ENCODE measurements around the gene OSBPL9.

DNA sequence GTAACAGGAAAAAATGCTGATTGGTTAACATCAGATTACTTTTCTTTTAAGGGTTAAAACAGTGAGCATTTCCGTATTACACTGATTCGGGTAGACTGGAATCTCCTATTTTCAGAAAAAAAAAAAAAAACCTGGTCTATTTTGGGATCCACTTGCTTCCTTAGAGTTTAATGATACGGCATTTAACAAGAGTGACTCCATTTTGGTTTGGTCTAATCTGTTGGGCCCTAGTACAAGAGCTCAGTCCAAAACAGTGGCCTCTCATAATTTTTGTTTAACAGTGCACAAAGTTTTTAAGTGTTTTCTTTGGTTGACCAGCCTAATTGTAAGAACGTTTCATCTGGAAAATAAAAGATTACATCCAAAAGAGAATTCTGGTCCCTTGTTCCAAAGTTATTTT, 141.4 kb downstream of the OSBPL9 start:
- TF ChIP-seq, protein P1, sequence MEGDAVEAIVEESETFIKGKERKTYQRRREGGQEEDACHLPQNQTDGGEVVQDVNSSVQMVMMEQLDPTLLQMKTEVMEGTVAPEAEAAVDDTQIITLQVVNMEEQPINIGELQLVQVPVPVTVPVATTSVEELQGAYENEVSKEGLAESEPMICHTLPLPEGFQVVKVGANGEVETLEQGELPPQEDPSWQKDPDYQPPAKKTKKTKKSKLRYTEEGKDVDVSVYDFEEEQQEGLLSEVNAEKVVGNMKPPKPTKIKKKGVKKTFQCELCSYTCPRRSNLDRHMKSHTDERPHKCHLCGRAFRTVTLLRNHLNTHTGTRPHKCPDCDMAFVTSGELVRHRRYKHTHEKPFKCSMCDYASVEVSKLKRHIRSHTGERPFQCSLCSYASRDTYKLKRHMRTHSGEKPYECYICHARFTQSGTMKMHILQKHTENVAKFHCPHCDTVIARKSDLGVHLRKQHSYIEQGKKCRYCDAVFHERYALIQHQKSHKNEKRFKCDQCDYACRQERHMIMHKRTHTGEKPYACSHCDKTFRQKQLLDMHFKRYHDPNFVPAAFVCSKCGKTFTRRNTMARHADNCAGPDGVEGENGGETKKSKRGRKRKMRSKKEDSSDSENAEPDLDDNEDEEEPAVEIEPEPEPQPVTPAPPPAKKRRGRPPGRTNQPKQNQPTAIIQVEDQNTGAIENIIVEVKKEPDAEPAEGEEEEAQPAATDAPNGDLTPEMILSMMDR (optimal IDR thresholded peaks at IDR 0.05 in 1 of 3, IDR thresholded peaks at IDR 0.05 in 1 of 3, conservative IDR thresholded peaks at IDR 0.05 in 1 of 3; ENCODE audit: extremely low read depth in 1 of 3, insufficient read depth in 2 of 3, low read length in 3 of 3): no peak
- no peak for TF ChIP-seq EZH2 (IDR thresholded peaks at IDR 0.05; ENCODE audit: low read length)

Data from keratinocyte (primary cell).